ENCODE data around the gene DHX35.

DHX35 gene, protein sequence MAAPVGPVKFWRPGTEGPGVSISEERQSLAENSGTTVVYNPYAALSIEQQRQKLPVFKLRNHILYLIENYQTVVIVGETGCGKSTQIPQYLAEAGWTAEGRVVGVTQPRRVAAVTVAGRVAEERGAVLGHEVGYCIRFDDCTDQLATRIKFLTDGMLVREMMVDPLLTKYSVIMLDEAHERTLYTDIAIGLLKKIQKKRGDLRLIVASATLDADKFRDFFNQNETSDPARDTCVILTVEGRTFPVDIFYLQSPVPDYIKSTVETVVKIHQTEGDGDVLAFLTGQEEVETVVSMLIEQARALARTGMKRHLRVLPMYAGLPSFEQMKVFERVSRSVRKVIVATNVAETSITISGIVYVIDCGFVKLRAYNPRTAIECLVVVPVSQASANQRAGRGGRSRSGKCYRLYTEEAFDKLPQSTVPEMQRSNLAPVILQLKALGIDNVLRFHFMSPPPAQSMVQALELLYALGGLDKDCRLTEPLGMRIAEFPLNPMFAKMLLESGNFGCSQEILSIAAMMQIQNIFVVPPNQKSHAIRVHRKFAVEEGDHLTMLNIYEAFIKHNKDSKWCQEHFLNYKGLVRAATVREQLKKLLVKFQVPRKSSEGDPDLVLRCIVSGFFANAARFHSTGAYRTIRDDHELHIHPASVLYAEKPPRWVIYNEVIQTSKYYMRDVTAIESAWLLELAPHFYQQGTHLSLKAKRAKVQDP

DNA sequence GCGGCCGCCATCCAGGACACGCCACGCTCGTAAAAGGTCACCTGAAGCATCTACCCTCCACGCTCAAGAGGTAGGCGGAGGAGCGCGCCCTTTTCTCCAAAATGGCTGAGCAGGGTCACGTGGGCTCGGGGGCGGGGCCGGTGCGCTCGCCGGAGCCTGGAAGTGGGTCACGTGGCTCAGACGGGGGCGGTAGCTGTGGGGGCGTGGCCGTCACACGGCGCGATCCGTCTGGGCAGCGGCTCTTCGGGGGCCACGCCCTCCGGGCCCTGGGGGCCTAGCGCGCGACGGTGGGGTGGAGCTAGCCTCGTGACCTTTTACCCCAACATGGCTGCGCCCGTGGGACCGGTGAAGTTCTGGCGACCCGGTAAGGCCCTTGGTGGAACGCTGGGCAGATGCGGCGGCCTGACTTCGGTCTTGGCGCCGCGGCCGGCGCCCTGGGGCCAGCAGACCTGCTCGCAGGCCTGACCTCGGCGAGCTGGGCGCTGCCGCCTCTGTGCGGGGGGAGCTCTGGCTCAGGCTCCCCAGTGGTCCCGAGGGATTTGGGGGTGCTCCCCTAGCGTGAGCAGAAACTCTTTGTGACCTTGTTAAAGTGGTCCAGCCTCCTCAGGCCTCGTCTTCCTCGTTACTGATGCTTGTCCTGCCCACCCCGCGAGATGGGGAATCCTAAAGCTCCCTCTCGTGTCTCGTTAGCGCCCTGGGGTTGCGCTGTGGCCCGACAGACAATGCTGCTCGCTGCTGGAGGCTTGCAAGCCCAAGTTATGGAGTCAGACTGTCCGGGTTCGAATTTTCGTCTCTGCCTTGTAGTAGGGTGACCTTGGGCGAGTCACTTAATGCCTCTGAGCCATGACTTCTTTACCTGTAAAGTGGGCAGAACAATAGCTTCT lies at the start of gene DHX35:
DHX35 (plus strand) TSS at position 301 of the 884 bp plus-strand sequence; CDS start at position 325, 24 bp downstream.
- DNase-seq (ENCODE audit: low read depth), result peak; percentile 98

DNA sequence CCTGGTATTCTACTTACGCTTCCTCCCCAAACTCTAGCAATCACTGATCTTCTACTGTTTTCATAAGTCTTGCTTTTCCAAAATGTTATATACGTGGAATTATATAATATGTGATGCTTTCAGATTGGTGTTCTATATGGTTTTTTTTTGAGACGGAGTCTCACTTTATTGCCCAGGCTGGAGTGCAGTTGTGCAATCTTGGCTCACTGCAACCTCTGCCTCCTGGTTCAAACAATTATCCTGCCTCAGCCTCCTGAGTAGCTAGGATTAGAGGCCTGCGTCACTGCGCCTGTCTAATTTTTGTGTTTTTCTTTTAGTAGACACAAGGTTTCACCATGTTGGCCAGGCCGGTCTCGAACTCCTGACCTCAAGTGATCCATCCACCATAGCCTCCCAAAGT lies 46.8 kb upstream of the DHX35 start:
- no peak for DNase-seq (ENCODE audit: low read depth)

DNA sequence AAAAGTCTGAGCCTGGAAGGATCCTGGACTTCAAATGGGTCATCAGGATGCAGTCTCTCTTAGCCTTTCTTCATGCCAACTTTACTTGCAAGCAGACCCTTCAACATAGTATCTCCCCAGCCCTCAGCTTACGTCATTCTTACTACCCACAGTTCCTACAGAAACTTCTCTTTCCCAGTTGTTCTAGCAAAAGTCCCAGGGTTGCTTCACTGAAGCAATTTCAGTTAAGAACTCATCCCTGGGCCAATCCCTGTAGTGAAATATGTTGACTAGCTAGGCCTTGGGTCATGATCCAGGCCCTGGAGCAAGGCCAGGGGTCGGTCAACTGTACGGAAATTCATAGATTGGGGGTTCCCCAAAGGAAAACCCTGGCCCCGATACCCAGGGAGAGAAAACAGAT lies 44.5 kb upstream of the DHX35 start:
- DNase-seq (ENCODE audit: low read depth), result no peak

DNA sequence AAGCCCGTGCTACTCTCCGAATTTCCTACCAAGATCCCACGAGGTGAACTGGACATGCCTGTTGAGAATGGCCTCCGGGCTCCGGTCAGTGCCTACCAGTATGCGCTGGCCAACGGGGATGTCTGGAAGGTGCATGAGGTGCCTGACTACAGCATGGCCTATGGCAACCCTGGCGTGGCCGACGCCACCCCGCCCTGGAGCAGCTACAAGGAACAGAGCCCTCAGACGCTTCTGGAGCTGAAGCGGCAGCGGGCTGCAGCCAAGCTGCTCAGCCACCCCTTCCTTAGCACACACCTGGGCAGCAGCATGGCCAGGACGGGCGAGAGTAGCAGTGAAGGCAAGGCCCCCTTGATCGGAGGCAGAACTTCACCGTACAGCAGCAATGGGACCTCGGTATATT lies 44.0 kb upstream of the DHX35 start:
- no peak for DNase-seq (ENCODE audit: low read depth)

DNA sequence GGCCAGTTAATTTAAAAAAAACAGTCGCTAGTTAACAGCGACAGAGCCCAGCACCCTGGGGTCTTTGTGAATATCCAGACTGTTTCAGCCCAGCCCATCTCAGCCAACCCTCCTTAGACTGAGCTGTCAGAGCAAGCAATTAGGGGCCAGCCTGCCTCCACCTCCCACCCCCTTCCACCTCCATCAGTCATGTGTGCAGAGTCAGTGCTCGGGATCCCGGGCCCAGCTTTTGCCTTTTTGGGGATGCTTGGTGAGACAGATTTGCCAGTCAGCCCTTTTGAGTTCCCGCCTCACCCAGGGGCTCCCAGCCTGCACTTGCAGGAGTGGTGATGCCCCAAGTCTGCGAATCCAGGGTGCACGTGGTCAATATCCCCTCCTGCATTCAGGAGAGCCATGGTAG lies 42.5 kb upstream of the DHX35 start:
- no peak for DNase-seq (ENCODE audit: low read depth)

DNA sequence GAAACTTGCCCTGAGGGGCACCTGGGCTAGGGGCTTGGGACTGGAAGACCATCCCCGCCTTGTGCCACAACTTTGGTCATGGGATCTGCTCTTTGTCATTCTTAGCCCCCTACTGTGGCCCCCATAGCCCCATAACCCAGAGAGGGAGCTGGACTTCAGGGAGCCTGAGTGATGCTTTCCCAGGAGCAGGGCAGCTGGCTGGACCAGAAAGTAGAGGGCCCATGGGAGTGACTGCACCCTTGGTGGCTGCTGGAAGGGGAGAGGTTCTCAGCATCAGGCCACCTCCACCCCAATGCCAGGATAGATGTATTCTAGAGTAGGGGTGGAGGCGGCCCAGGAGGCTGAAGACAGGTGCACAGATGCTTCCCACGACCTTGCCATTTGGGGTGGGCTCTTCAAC lies 41.7 kb upstream of the DHX35 start:
- DNase-seq (ENCODE audit: low read depth), result no peak

DNA sequence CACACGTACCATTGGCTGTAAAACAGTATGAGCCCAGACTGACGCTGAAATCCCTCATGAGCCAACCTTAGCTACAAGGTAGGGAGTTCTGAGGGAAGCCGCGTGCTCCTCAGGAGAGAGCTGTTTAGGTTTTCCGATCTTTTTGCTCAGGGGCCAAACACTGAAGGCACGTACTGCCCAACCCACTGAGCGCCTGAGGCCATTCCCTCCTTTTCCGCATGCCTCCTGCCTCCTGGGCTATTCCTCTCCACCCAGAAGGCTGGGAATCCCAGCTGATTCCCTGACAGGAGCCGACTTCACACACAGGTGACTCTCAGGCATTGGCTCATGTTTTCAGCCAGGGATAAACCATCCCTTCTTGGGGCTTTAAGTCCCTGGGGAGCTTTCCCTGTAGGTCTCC lies 41.3 kb upstream of the DHX35 start:
- no peak for DNase-seq (ENCODE audit: low read depth)

DNA sequence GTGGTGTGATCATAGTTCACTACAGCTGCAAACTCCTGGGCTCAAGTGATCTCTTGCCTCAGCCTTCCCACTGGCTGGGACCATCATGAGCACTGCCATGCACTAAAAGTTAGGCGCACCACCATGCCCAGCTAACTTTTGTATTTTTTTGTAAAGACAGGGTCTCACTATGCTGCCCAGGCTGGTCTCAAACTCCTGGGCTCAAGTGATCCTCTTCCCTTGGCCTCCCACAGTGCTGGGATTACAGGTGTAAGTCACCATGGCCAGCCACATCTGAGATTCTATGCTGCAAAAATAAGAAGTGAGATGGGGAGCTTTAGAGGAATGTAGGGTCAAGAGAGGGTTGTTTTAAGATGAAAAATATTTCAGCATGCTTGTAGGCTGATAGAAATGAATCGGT lies 37.4 kb upstream of the DHX35 start:
- no peak for DNase-seq (ENCODE audit: low read depth)

DNA sequence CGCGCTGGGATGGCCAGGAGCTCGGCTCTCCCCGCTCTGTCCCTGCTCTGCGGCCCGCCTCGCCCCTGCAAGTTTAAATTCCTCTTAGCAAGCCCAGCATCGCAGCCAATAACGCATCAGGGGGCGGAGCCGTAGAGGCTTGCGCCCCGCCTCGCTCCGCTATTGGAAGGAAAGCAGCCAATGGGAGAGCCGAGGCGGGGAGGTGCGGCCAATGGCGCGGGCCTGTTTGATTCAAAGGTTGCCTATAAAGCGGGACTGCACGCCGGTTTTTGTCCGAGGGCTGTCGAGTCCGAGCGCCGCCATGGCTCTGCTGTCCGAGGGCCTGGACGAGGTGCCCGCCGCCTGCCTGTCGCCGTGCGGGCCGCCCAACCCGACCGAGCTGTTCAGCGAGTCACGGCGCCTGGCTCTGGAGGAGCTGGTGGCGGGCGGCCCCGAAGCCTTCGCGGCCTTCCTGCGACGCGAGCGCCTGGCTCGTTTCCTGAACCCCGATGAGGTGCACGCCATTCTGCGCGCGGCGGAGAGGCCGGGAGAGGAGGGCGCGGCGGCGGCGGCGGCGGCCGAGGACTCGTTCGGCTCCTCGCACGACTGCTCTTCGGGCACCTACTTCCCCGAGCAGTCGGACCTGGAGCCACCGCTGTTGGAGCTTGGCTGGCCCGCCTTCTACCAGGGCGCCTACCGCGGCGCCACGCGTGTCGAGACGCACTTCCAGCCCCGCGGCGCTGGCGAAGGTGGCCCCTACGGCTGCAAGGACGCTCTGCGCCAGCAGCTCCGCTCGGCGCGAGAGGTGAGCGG lies 35.8 kb upstream of the DHX35 start, which contains the start of gene FAM83D:
FAM83D (plus strand) TSS at position 276 of the 792 bp plus-strand sequence; CDS start at position 302, 26 bp downstream.
- peak; percentile 98 for DNase-seq (ENCODE audit: low read depth)

DNA sequence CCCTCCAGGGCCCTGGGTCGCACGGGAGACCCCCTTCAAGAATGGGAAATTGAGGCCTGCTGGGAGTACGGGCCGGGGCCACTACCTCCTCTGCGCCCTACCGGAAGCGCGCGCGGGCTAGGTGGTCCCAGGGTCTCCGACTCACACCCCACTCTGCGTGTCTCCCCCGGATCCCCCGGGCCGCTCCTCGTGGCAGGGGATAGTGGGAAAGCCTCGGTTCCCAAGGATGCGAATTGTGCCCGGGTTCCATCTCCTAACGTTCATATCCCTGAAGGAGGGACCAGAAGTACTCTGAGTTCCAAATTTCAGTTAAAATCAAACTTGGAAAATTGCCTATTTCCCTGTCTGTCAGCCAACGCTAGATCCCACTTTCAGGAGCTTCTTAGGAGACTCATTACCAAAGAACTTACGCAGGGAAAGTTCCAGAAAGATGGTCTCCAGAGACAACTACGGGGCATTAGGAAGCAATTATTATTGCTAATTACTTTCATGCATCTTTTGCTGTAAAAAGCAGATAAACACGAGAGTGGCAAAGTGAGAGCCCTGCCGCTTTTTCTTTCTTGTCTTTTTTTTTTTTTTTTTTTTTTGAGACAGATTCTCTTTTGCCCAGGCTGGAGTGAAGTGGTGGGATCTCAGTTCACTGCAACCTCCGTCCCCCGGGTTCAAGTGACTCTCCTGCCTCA lies 35.1 kb upstream of the DHX35 start:
- DNase-seq (ENCODE audit: low read depth), result no peak

DNA sequence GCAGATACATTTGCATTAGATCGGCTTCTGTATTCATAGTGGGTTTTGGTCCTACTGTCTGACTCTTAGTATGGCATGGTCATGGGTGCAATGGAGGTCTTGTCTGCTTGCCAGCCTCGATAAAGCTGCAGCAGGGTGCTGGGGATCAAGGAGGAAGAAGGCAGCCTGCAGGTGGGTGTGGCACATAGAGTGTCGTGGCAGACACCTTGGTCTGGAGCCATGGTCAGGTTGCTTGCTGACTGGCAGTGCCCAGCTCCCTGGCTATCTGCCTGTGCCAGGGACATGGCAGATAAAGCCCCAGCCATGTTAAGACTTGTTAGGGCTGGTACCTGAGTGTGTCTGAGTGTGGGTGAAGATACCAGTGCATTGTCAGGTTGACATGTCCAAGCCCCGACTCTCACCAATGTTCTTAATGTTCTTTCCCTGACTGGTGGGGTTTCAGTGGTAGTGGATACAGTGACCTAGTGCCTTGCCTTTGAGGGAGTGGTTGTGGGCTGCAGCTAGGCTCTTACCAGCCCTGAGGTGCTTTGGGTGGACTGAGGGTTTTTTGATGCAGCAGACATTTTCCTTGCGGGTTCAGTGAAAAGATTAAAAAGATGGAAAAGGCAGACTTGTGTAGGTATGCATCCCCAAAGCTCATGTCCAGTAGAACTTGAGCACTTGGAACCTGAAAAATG lies 34.1 kb upstream of the DHX35 start:
- DNase-seq (ENCODE audit: low read depth), result no peak

DNA sequence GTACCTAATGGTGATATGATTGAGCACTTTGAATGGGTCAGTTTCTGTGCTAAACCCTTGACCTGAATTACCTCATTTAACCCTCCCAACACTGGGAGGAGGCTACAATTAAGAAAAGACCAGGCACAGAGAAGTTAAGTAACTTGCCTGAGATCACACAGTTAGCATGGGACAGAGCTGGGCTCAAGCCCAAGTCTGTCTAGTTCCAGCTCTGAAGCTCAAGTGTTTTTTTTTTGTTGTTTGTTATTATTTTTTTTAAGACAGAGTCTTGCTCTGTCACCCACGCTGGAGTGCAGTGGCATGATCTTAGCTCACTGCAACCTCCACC lies 31.9 kb upstream of the DHX35 start:
- DNase-seq (ENCODE audit: low read depth), result no peak

DNA sequence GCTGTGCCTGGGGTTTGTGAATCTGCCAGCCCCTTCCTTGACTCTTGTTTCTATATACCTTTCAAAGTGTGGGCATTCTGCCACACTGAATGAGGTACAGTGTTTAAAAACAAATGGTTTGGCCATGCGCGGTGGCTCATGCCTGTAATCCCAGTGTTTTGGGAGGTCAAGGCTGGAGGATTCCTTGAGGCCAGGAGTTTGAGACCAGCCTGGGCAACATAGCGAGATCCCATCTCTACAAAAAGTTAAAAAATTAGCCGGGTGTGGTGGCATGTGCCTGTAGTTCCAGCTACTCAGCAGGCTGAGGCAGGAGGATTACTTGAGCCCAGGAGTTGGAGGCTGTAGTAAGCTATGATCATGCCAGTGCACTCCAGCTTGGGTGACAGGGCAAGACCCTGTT lies 30.2 kb upstream of the DHX35 start:
- no peak for DNase-seq (ENCODE audit: low read depth)

DNA sequence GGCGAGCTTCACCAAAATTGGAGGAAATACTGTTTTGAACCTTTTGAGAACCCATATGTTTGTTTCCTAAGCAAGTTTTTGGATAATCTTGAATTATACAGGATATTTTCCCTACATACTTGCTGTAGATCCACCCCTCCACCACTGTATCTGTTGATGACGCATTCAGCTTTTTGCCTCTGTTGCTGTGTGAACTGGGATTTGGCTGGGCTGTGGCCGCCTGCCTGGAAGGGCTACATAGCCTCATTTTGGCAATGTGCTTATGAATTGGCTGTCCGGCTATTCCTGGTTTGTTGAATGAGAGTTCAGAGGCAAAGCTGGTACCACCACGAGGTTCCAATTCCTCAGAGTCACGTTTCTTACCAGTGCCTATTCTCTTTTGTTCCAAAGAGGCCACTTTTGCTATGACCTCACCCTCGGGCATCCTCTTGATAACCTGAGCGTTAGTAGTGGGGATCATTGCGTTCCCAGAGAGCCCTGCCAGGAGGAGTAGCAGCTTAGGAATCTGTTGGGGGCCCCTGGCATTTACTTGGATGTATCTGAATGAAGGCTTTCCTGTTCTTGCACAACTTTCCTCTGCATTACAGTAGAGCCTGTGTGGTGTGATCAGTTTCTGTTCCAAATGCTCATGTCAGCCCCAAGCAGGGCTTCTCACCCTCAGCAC lies 29.6 kb upstream of the DHX35 start:
- no peak for DNase-seq (ENCODE audit: low read depth)

DNA sequence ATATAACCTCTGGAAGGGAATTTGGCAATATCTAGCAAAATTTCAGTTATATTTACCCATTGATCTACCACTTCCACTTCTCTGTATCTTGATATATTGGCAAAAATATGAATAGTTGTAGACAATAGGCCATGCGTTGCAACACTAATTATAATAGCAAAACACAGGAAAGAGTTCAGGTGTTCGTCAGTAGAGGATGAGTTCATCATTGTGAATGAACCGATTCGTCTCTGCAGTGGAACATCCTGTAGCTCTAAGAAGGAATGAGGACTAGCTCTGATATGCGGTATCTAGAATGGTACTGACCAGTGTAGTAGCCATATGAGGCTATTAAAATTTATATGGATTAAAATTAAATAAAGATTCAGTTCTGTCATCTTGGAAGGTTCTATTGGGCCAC lies 27.6 kb upstream of the DHX35 start:
- no peak for DNase-seq (ENCODE audit: low read depth)

DNA sequence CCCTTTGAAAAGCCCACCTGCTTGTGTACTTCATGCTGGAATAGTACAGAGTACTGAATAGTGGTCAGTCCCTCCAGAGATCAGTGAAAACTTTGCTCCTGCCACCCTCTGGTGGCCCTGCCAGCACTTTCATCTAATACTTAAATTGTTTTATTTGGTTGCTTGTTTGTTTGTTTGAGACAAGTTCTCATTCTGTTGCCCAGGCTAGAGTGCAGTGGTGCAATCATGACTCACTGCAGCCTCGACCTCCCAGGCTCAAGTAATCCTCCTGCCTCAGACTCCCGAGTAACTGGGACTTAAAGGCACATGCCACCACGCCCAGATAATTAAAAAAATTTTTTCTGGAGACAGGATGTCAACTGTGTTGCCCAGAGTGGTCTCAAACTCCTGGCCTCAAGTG lies 26.9 kb upstream of the DHX35 start:
- no peak for DNase-seq (ENCODE audit: low read depth)

DNA sequence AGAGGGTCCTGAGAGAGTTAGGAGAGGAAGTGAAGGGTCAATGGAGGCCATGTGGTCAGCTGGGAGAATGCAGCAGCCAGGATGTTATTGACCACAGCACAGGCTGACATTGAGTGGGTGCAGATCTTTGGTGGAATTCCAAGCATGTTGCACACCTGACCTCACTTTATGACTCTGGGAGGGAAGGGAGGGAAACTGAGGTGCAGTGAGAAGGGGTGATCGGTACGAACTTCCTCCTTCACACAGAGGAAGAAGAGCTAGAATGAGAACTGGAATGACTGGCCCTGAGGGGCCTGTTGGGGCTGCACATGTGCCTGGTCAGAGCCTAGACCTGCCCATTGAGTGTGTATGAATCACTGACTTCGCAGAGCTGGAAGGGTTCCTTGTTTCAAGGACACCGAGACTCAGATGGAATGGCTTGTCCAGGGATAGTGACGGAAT lies 26.2 kb upstream of the DHX35 start:
- DNase-seq (ENCODE audit: low read depth), result no peak

DNA sequence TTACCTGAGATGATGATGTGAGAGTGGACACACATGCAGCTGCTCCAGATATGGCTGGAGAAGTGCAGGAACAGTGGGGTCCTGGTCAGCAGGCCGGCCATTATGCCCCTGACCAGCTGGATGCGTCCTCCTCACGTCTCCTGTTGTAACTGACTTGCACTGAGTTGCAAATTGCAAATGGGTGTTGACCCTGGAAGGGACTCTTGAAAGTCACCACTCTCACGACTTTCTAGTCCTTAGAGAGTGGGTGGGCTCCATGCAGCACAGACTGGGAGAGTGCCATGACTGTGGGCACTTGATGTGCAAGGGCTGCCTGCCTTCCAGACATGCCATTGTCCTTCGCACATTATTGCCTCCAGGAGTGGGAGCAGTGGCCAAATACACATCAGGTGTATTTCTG lies 25.1 kb upstream of the DHX35 start:
- no peak for DNase-seq (ENCODE audit: low read depth)

DNA sequence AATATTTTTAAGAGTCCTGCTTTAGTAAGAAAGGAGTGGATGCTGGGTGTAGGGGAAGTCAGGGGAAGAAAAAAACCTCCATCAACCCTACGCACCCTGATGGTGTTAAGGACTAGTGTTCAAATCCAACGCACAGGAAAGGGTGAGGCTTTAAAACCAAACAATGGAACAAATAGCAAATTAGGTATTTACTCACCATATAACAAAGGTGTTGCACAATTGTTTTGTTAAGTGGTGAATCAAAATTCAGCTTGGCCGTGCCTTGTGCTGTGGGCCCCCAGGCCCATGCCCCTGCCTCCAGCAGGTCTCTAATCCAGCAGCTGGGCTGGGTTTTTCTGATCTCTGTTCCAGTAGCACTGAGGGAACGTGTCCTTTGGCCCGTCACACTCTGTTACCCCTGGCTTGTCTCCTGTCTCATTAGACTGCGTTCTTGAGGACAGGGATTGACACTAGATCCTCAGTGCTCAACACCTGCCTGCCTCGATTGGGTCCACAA lies 24.1 kb upstream of the DHX35 start:
- DNase-seq (ENCODE audit: low read depth), result no peak

DNA sequence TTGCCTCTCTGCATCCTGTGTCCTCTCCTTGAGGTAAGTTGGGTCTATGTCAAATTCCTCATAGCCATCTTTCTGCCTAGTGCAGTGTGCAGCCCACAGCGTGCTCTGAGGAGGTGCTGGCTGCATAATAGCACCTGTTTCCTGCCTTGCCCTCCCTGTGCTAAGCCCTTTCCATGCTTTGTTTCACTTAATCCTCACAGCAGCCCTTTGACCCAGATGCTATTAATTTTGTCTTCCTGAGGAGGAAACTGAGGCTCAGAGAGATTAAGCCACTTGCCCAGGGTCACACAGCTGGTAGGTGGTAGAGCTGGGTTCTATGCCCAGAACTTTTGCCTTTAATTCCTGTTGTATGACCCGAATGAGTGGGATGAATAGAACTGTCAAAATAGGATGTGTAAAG lies 22.5 kb upstream of the DHX35 start:
- DNase-seq (ENCODE audit: low read depth), result no peak
